H9 (cell line): ENCODE data around the gene PAPOLA. TPM values are rescaled to one million over a fixed set of nuclear protein-coding genes. Genes with fewer than 3 reads are reported as not detected.
A peak's percentile ranks its signal among the peaks of the same experiment; 100 is the strongest.
"Not testable (repeated sequence)": the region's sequence is repeated elsewhere in the genome, so short reads cannot be mapped to it uniquely, and the experiment has no call there.

Experiments
- DNase-seq: peaks from one replicate; pipeline ENCODE4 v3.0.0-alpha.2; 2017
- H2AFZ ChIP-seq: one replicate; pipeline ENCODE4 v1.6.1; 2013; ENCODE audit warnings: mild to moderate bottlenecking, low read length, control low read depth, moderate library complexity
- H2AK5ac ChIP-seq: 2 replicates; pipeline ENCODE4 v1.6.1; 2013; ENCODE audit warnings: low read length, control low read depth, mixed read lengths; ENCODE audit not compliant: insufficient read length
- H2BK120ac ChIP-seq: one replicate; pipeline ENCODE4 v1.6.1; 2013; ENCODE audit warnings: low read depth, mild to moderate bottlenecking, low read length, control low read depth, inconsistent platforms; ENCODE audit not compliant: poor library complexity, severe bottlenecking
- H2BK12ac ChIP-seq: 2 replicates; pipeline ENCODE4 v1.6.1; 2013; ENCODE audit warnings: low read length, control low read depth, mixed read lengths, low read depth; ENCODE audit not compliant: insufficient read length
- H2BK15ac ChIP-seq: 2 replicates; pipeline ENCODE4 v1.6.1; 2013; ENCODE audit warnings: low read depth, low read length, control low read depth
- H2BK20ac ChIP-seq: one replicate; pipeline ENCODE4 v1.6.1; 2013; ENCODE audit warnings: low read depth, mild to moderate bottlenecking, low read length, control low read depth, inconsistent platforms; ENCODE audit not compliant: poor library complexity, severe bottlenecking
- H2BK5ac ChIP-seq: 2 replicates; pipeline ENCODE4 v1.6.1; 2013; ENCODE audit warnings: low read length, control low read depth, mixed read lengths; ENCODE audit not compliant: insufficient read length
- H3K14ac ChIP-seq: 2 replicates; pipeline ENCODE4 v1.6.1; 2013; ENCODE audit warnings: low read length, control low read depth; ENCODE audit not compliant: insufficient read depth
- H3K18ac ChIP-seq: 2 replicates; pipeline ENCODE4 v1.6.1; 2013; ENCODE audit warnings: low read depth, mild to moderate bottlenecking, mixed read lengths, low read length, control low read depth; ENCODE audit not compliant: insufficient read length
- H3K23ac ChIP-seq: 2 replicates; pipeline ENCODE4 v1.6.1; 2013; ENCODE audit warnings: low read length, control low read depth, mixed read lengths, low read depth; ENCODE audit not compliant: insufficient read length
- H3K23me2 ChIP-seq: 2 replicates; pipeline ENCODE4 v1.6.1; 2013; ENCODE audit warnings: low read depth, mild to moderate bottlenecking, mixed read lengths, low read length, control low read depth; ENCODE audit not compliant: insufficient read length, poor library complexity, severe bottlenecking
- H3K27ac ChIP-seq: 2 replicates; pipeline ENCODE4 v1.5.1; 2013; ENCODE audit warnings: low read length, control low read depth, mixed read lengths, low read depth; ENCODE audit not compliant: insufficient read length
- H3K27me3 ChIP-seq: 2 replicates; pipeline ENCODE4 v1.6.1; 2013; ENCODE audit warnings: low read length, control low read depth, inconsistent platforms; ENCODE audit not compliant: insufficient read depth
- H3K4ac ChIP-seq: 2 replicates; pipeline ENCODE4 v1.6.1; 2013; ENCODE audit warnings: low read depth, mild to moderate bottlenecking, control low read depth, inconsistent platforms, low read length, moderate library complexity
- H3K4me1 ChIP-seq: 2 replicates; pipeline ENCODE4 v1.6.1; 2013; ENCODE audit warnings: low read length, control low read depth, inconsistent platforms; ENCODE audit not compliant: insufficient read depth
- H3K4me2 ChIP-seq: 2 replicates; pipeline ENCODE4 v1.6.1; 2013; ENCODE audit warnings: low read length, control low read depth, mixed read lengths; ENCODE audit not compliant: insufficient read length, insufficient read depth
- H3K56ac ChIP-seq: 2 replicates; pipeline ENCODE4 v1.6.1; 2013; ENCODE audit warnings: low read depth, mild to moderate bottlenecking, mixed read lengths, low read length, control low read depth; ENCODE audit not compliant: insufficient read length
- H3K79me1 ChIP-seq: 2 replicates; pipeline ENCODE4 v1.6.1; 2013; ENCODE audit warnings: low read depth, mild to moderate bottlenecking, moderate library complexity, low read length, control low read depth, inconsistent platforms; ENCODE audit not compliant: insufficient read depth, poor library complexity, severe bottlenecking
- H3K79me2 ChIP-seq: 2 replicates; pipeline ENCODE4 v1.6.1; 2013; ENCODE audit warnings: low read length, control low read depth, inconsistent platforms; ENCODE audit not compliant: insufficient read depth
- H3K9ac ChIP-seq: 2 replicates; pipeline ENCODE4 v1.6.1; 2013; ENCODE audit warnings: low read length, control low read depth, mixed read lengths; ENCODE audit not compliant: insufficient read length; ENCODE audit errors: extremely low read depth
- H3K9me3 ChIP-seq: one replicate; pipeline ENCODE4 v1.6.1; 2013; ENCODE audit warnings: low read depth, low read length, inconsistent platforms; ENCODE audit not compliant: control insufficient read depth
- H3T11ph ChIP-seq: one replicate; pipeline ENCODE4 v1.6.1; 2013; ENCODE audit warnings: mild to moderate bottlenecking, low read length, control low read depth, inconsistent platforms
- H4K20me1 ChIP-seq: one replicate; pipeline ENCODE4 v1.6.1; 2013; ENCODE audit not compliant: control insufficient read depth, insufficient read length, insufficient read depth
- H4K5ac ChIP-seq: 2 replicates; pipeline ENCODE4 v1.6.1; 2013; ENCODE audit warnings: low read depth, mild to moderate bottlenecking, mixed read lengths, low read length, control low read depth; ENCODE audit not compliant: insufficient read length
- H4K8ac ChIP-seq: replicated peaks from 2 replicates; pipeline ENCODE4 v1.6.1; 2013; ENCODE audit warnings: low read length, control low read depth, mixed read lengths, low read depth; ENCODE audit not compliant: insufficient read length
- H4K91ac ChIP-seq: 2 replicates; pipeline ENCODE4 v1.6.1; 2013; ENCODE audit warnings: low read depth, mild to moderate bottlenecking, moderate library complexity, mixed read lengths, low read length, control low read depth; ENCODE audit not compliant: insufficient read length
- H3K27ac Mint-ChIP-seq, 3 experiments: 2 replicates in 2 of 3; 3 replicates in 1 of 3; pipeline ENCODE4 v1.8.0; 2020 to 2021; ENCODE audit warnings: mixed read lengths in 3 of 3, mild to moderate bottlenecking in 1 of 3, moderate library complexity in 1 of 3
- H3K27me3 Mint-ChIP-seq: 2 replicates; pipeline ENCODE4 v1.8.0; 2021; ENCODE audit warnings: low read depth, mild to moderate bottlenecking, moderate library complexity, mixed read lengths
- H3K36me3 Mint-ChIP-seq, 3 experiments: 2 replicates in 2 of 3; 3 replicates in 1 of 3; pipeline ENCODE4 v1.8.0; 2020 to 2021; ENCODE audit warnings: low read depth in 3 of 3, mixed read lengths in 3 of 3; ENCODE audit not compliant: insufficient read depth in 1 of 3
- H3K4me1 Mint-ChIP-seq, 2 experiments: 2 replicates each; pipeline ENCODE4 v1.8.0; 2020; ENCODE audit warnings: mixed read lengths in 2 of 2
- H3K4me3 Mint-ChIP-seq, 2 experiments: 2 replicates in 1 of 2; 3 replicates in 1 of 2; pipeline ENCODE4 v1.8.0; 2020 to 2021; ENCODE audit warnings: mild to moderate bottlenecking in 2 of 2, mixed read lengths in 2 of 2, moderate library complexity in 1 of 2
- H3K9me3 Mint-ChIP-seq, 2 experiments: 2 replicates in 1 of 2; 3 replicates in 1 of 2; pipeline ENCODE4 v1.8.0; 2020; ENCODE audit warnings: mild to moderate bottlenecking in 2 of 2, mixed read lengths in 2 of 2, moderate library complexity in 1 of 2
- WGBS: extraction: QIAGEN DNeasy Blood & Tissue Kit; methylation state at CpG from one replicate; pipeline ENCODE4 v1.1.7; 2013; ENCODE audit warnings: missing lambda C conversion rate, low lambda C conversion rate, mixed read lengths; ENCODE audit not compliant: insufficient read length; ENCODE audit errors: extremely low coverage; 5-methylcytosine and 5-hydroxymethylcytosine counted together
- total RNA-seq: library from RNA; stranded (reverse); gene quantifications from 2 replicates; pipeline ENCODE4 v1.2.1, GENCODE V29; 2021
- TF ChIP-seq, protein P1 (sequence below): fragments of 200-600 bp; sonication (generic); conservative IDR thresholded peaks from 3 replicates; pipeline ENCODE4 v1.8.0; 2021; ENCODE audit warnings: antibody characterized with exemption, mild to moderate bottlenecking

PAPOLA gene
- total RNA-seq, 1 experiment from 2014 or later, result 188 TPM

DNA sequence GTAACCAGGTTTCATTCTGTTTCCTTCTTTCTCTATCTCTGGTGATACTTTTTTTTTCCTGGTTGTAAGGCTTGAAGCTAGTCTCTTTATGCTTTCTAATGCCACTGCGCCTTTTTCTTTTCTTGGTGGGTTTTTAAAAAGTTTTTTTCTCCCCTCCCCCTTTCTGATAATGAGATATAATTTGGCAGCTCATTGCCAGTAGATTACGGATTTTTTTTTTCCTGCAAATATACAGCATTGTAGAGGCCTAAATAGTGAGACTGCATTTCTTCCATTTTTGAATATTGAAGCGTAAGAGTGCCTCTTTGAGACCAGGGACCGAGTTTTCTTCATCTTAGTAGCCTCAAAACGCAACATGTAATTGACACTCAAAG is 1.1 kb downstream of the PAPOLA start:
- WGBS, result no CpG with 5 or more reads among the region's 5 CpGs
- Mint-ChIP-seq H3K27me3 (no peaks in the 10 kb centered on the region), H3K4me1 (peaks cover 31 to 39% of the 10 kb centered on the region in 2 experiments), H3K36me3 (peaks cover 3 to 22% (median 10%) of the 10 kb centered on the region in 3 experiments; a peak in 6 of 7 replicates), H3K27ac (peak overlapping the region; percentile 95 to 100 (median 98)), H3K4me3 (peak overlapping the region; percentile 98), H3K9me3 (no peaks in the 10 kb centered on the region; a peak in 1 of 5 replicates)
- Histone ChIP-seq H3K18ac (no peak overlapping the region), H3K27me3 (no peaks in the 10 kb centered on the region), H3K4me2 (peak overlapping the region; percentile 82), H4K8ac (no peak overlapping the region), H2BK15ac (no peak overlapping the region), H3K56ac (no peak overlapping the region), H3T11ph (no peak overlapping the region), H3K9ac (peak overlapping the region; percentile 91), H4K20me1 (no peaks in the 10 kb centered on the region), H3K9me3 (no peaks in the 10 kb centered on the region), H2AFZ (no peak overlapping the region), H2BK12ac (no peak overlapping the region), H2BK5ac (peak overlapping the region; percentile 65), H2AK5ac (no peak overlapping the region), H3K4ac (no peak overlapping the region), H3K14ac (peak overlapping the region; percentile 90; the same call in 1 of the 2 replicates), H4K91ac (no peak overlapping the region), H3K23me2 (peaks cover 10% of the 10 kb centered on the region), H4K5ac (no peak overlapping the region), H2BK120ac (no peak overlapping the region), H3K79me2 (peaks cover 47% of the 10 kb centered on the region), H3K27ac (no peak overlapping the region), H3K4me1 (no peaks in the 10 kb centered on the region; the same call in 1 of the 2 replicates), H3K79me1 (peaks cover 3% of the 10 kb centered on the region), H2BK20ac (no peak overlapping the region), H3K23ac (no peak overlapping the region)
- TF ChIP-seq, protein P1, sequence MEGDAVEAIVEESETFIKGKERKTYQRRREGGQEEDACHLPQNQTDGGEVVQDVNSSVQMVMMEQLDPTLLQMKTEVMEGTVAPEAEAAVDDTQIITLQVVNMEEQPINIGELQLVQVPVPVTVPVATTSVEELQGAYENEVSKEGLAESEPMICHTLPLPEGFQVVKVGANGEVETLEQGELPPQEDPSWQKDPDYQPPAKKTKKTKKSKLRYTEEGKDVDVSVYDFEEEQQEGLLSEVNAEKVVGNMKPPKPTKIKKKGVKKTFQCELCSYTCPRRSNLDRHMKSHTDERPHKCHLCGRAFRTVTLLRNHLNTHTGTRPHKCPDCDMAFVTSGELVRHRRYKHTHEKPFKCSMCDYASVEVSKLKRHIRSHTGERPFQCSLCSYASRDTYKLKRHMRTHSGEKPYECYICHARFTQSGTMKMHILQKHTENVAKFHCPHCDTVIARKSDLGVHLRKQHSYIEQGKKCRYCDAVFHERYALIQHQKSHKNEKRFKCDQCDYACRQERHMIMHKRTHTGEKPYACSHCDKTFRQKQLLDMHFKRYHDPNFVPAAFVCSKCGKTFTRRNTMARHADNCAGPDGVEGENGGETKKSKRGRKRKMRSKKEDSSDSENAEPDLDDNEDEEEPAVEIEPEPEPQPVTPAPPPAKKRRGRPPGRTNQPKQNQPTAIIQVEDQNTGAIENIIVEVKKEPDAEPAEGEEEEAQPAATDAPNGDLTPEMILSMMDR, result no peak
- DNase-seq, result no peak

- H3K9me3 Mint-ChIP-seq, H3K27ac ChIP-seq, H4K8ac ChIP-seq, H3K18ac ChIP-seq, H3K4me1 ChIP-seq, H2BK120ac ChIP-seq, H3K14ac ChIP-seq, H2BK12ac ChIP-seq, H4K91ac ChIP-seq, H3K23ac ChIP-seq, H3K9me3 ChIP-seq, DNase-seq, H2BK20ac ChIP-seq, H2BK15ac ChIP-seq, H3K79me1 ChIP-seq, H3T11ph ChIP-seq, H3K56ac ChIP-seq, H2AFZ ChIP-seq, H4K20me1 ChIP-seq, H3K9ac ChIP-seq, H3K23me2 ChIP-seq, H4K5ac ChIP-seq, H3K27me3 Mint-ChIP-seq, H3K27me3 ChIP-seq, H3K4ac ChIP-seq, H2BK5ac ChIP-seq, H2AK5ac ChIP-seq: not testable (repeated sequence)
- Mint-ChIP-seq H3K27ac (peak overlapping the region in 2 of 3 experiments; percentile 50 to 78; a peak in 2 of 7 replicates), H3K36me3 (peaks cover 3 to 22% (median 10%) of the 10 kb centered on the region in 3 experiments; a peak in 6 of 7 replicates), H3K4me3 (peak overlapping the region; percentile 98), H3K4me1 (peaks cover 38 to 47% of the 10 kb centered on the region in 2 experiments)
- no CpG with 5 or more reads among the region's 12 CpGs for WGBS
- peaks cover 56% of the 10 kb centered on the region for H3K79me2 ChIP-seq
- H3K4me2 ChIP-seq, result peak overlapping the region; percentile 7
Measured at GRCh38 chr14:96504353-96504752, 2.2 kb downstream of the PAPOLA start.
